Neural progenitor cell (in vitro differentiated cells): ENCODE measurements around the gene TSSK2. TPM values are rescaled to one million over a fixed set of nuclear protein-coding genes. Genes with fewer than 3 reads are reported as not detected.

Experiments
- DNase-seq: peaks from one replicate; pipeline ENCODE4 v3.0.0-alpha.2; 2016; ENCODE audit warnings: low spot score
- H2AFZ ChIP-seq: fragments of 200-600 bp; sonication (generic); replicated peaks from 2 replicates; pipeline ENCODE4 v1.6.1; 2016; ENCODE audit warnings: antibody characterized with exemption
- H3F3A ChIP-seq: fragments of 200-600 bp; sonication (generic); 2 replicates; pipeline ENCODE4 v1.6.1; 2016; ENCODE audit warnings: antibody characterized with exemption, low read depth
- H3K27ac ChIP-seq: fragments of 200-600 bp; sonication (generic); 2 replicates; pipeline ENCODE4 v1.5.1; 2016; ENCODE audit warnings: mild to moderate bottlenecking
- H3K27me3 ChIP-seq: fragments of 200-600 bp; sonication (generic); 2 replicates; pipeline ENCODE4 v1.6.1; 2016; ENCODE audit warnings: mild to moderate bottlenecking, moderate library complexity
- H3K36me3 ChIP-seq: fragments of 200-600 bp; sonication (generic); 2 replicates; pipeline ENCODE4 v1.5.1; 2016
- H3K4me1 ChIP-seq: fragments of 200-600 bp; sonication (generic); 2 replicates; pipeline ENCODE4 v1.6.1; 2016; ENCODE audit warnings: mixed run types
- H3K4me2 ChIP-seq: fragments of 200-600 bp; sonication (generic); 2 replicates; pipeline ENCODE4 v1.6.1; 2016
- H3K4me3 ChIP-seq: fragments of 200-600 bp; sonication (generic); 2 replicates; pipeline ENCODE4 v1.5.1; 2016
- H3K79me2 ChIP-seq: fragments of 200-600 bp; sonication (generic); 2 replicates; pipeline ENCODE4 v1.6.1; 2016; ENCODE audit warnings: low read depth
- H3K9ac ChIP-seq: fragments of 200-600 bp; sonication (generic); 2 replicates; pipeline ENCODE4 v1.6.1; 2016
- H3K9me3 ChIP-seq: fragments of 200-600 bp; sonication (generic); 2 replicates; pipeline ENCODE4 v1.5.1; 2016; ENCODE audit warnings: low read depth
- H4K20me1 ChIP-seq: fragments of 200-600 bp; sonication (generic); 2 replicates; pipeline ENCODE4 v1.6.1; 2016; ENCODE audit warnings: low read depth
- H3K27ac Mint-ChIP-seq: 3 replicates; pipeline ENCODE4 v1.8.0; 2021; ENCODE audit warnings: mixed read lengths
- H3K27me3 Mint-ChIP-seq: 2 replicates; pipeline ENCODE4 v1.8.0; 2022; ENCODE audit warnings: low read depth, mild to moderate bottlenecking, inconsistent platforms, moderate library complexity, mixed read lengths; ENCODE audit not compliant: insufficient read depth
- H3K36me3 Mint-ChIP-seq: 3 replicates; pipeline ENCODE4 v1.8.0; 2021; ENCODE audit warnings: mixed read lengths
- H3K4me1 Mint-ChIP-seq: 3 replicates; pipeline ENCODE4 v1.8.0; 2021; ENCODE audit warnings: mixed read lengths
- H3K4me3 Mint-ChIP-seq: 3 replicates; pipeline ENCODE4 v1.8.0; 2021; ENCODE audit warnings: mild to moderate bottlenecking, moderate library complexity, mixed read lengths
- H3K9me3 Mint-ChIP-seq: 3 replicates; pipeline ENCODE4 v1.8.0; 2020; ENCODE audit warnings: mixed read lengths
- EZH2 ChIP-seq: fragments of 200-600 bp; sonication (generic); IDR thresholded peaks from 2 replicates; pipeline ENCODE4 v1.6.1; 2017; ENCODE audit warnings: antibody characterized with exemption, mild to moderate bottlenecking, moderate library complexity
- EZH2phosphoT487 ChIP-seq: fragments of 200-600 bp; sonication (generic); IDR thresholded peaks from 2 replicates; pipeline ENCODE4 v1.6.1; 2017; ENCODE audit warnings: antibody characterized with exemption
- total RNA-seq: library from RNA; depleted of rRNA; stranded (reverse); fragments of >200 nt; gene quantifications from 2 replicates; pipeline ENCODE4 v1.2.3, GENCODE V29; 2015; ENCODE audit warnings: low replicate concordance
- TF ChIP-seq, protein P1 (sequence below): fragments of 200-600 bp; sonication (generic); IDR thresholded peaks from 2 replicates; pipeline ENCODE4 v1.5.1; 2017; ENCODE audit warnings: antibody characterized with exemption, mild to moderate bottlenecking

TSSK2 gene
- total RNA-seq, 1 donor from 2014 or later: not detected

DNA sequence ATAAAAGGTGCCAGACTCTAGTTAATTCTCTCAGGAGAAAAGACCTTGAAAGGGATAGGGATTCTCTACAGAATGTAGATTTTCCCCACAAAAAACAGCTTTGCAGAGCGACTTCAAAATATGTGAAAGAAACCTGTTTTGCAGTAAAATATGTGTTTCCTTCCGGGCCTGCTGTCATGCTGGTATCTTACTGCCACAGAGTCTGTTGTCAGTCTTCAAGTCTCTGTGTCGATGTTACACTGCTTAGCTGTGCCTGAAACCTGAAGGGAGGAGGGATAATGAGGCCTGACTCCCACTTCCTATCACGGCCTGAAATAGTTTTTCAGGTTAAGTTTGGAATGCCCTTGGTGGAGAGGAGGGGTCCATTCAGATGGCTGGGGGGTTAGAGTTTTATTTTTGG, 7.2 kb upstream of the TSSK2 start:
- Histone ChIP-seq H3K36me3 (no peaks in the 10 kb centered on the region), H3K4me2 (no peak overlapping the region), H3K9me3 (no peaks in the 10 kb centered on the region), H3K4me1 (peaks cover 7% of the 10 kb centered on the region), H3K27ac (no peak overlapping the region), H4K20me1 (peaks cover 28% of the 10 kb centered on the region), H2AFZ (no peak overlapping the region), H3K9ac (no peak overlapping the region), H3K4me3 (no peak overlapping the region), H3K79me2 (peaks cover 32% of the 10 kb centered on the region), H3F3A (peaks cover 13% of the 10 kb centered on the region), H3K27me3 (no peaks in the 10 kb centered on the region)
- Mint-ChIP-seq H3K27me3 (peaks cover 4% of the 10 kb centered on the region), H3K27ac (no peak overlapping the region), H3K9me3 (no peaks in the 10 kb centered on the region), H3K4me3 (peak overlapping the region; percentile 16), H3K4me1 (peaks cover 20% of the 10 kb centered on the region), H3K36me3 (no peaks in the 10 kb centered on the region)
- no peak for DNase-seq
- no peak for TF ChIP-seq EZH2phosphoT487
- TF ChIP-seq, protein P1, sequence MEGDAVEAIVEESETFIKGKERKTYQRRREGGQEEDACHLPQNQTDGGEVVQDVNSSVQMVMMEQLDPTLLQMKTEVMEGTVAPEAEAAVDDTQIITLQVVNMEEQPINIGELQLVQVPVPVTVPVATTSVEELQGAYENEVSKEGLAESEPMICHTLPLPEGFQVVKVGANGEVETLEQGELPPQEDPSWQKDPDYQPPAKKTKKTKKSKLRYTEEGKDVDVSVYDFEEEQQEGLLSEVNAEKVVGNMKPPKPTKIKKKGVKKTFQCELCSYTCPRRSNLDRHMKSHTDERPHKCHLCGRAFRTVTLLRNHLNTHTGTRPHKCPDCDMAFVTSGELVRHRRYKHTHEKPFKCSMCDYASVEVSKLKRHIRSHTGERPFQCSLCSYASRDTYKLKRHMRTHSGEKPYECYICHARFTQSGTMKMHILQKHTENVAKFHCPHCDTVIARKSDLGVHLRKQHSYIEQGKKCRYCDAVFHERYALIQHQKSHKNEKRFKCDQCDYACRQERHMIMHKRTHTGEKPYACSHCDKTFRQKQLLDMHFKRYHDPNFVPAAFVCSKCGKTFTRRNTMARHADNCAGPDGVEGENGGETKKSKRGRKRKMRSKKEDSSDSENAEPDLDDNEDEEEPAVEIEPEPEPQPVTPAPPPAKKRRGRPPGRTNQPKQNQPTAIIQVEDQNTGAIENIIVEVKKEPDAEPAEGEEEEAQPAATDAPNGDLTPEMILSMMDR: no peak
- TF ChIP-seq EZH2: no peak

DNA sequence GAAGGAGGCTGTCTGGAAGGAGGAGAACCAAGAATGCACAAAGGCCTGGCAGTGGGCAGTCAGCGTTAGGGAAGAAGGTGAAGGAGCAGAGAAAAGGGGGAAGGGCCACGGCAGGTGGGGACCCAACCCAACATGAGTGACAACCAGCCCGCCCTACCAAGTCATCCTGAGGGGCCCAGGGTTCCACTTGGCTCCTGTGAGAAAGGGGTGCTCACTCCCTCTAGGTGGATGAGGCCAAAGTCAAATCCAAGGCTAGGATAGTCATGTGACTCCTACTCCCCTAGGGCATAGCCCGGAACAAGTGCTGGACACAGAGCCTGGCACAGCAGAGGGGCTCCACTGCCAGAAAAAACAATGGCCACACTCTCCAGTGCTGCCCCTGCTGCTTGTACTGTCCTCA, 6.7 kb upstream of the TSSK2 start:
- H2AFZ ChIP-seq: no peak overlapping the region
- Mint-ChIP-seq H3K4me1 (peaks cover 20% of the 10 kb centered on the region), H3K4me3 (peak overlapping the region; percentile 16), H3K9me3 (no peaks in the 10 kb centered on the region), H3K36me3 (no peaks in the 10 kb centered on the region), H3K27me3 (peaks cover 6% of the 10 kb centered on the region), H3K27ac (no peak overlapping the region)
- H3K9ac ChIP-seq: no peak overlapping the region
- TF ChIP-seq EZH2: no peak
- TF ChIP-seq EZH2phosphoT487: no peak
- TF ChIP-seq, protein P1: no peak
- H3K4me1 ChIP-seq: peaks cover 7% of the 10 kb centered on the region
- H3K9me3 ChIP-seq: no peaks in the 10 kb centered on the region
- no peaks in the 10 kb centered on the region for H3K36me3 ChIP-seq
- H3K4me2 ChIP-seq: no peak overlapping the region
- H3K79me2 ChIP-seq: peaks cover 27% of the 10 kb centered on the region
- H3K27ac ChIP-seq: no peak overlapping the region
- DNase-seq: no peak
- no peaks in the 10 kb centered on the region for H3K27me3 ChIP-seq
- H4K20me1 ChIP-seq: peaks cover 24% of the 10 kb centered on the region
- peaks cover 13% of the 10 kb centered on the region for H3F3A ChIP-seq
- H3K4me3 ChIP-seq: no peak overlapping the region

- peaks cover 17% of the 10 kb centered on the region for H4K20me1 ChIP-seq
- no peaks in the 10 kb centered on the region for H3K36me3 Mint-ChIP-seq
- peaks cover 13% of the 10 kb centered on the region for H3F3A ChIP-seq
Observed at GRCh38 chr22:19125011-19125410, 6.1 kb upstream of the TSSK2 start.

More at GRCh38 chr22:19125011-19125410, 6.1 kb upstream of the TSSK2 start:
- Histone ChIP-seq H3K79me2 (peaks cover 21% of the 10 kb centered on the region), H2AFZ (no peak overlapping the region), H3K9me3 (no peaks in the 10 kb centered on the region), H3K4me1 (peaks cover 7% of the 10 kb centered on the region), H3K36me3 (no peaks in the 10 kb centered on the region), H3K27ac (no peak overlapping the region), H3K27me3 (no peaks in the 10 kb centered on the region), H3K4me3 (no peak overlapping the region), H3K9ac (no peak overlapping the region), H3K4me2 (no peak overlapping the region)
- Mint-ChIP-seq H3K27ac (no peak overlapping the region), H3K4me3 (no peak overlapping the region), H3K9me3 (no peaks in the 10 kb centered on the region), H3K27me3 (peaks cover 7% of the 10 kb centered on the region), H3K4me1 (peaks cover 20% of the 10 kb centered on the region)
- DNase-seq: no peak
- TF ChIP-seq EZH2phosphoT487: no peak
- TF ChIP-seq, protein P1: no peak
- no peak for TF ChIP-seq EZH2
